NOMO-1 treated with DMSO at 0.1 percent for 48 hours (cell line): Measurements from ENCODE around the gene LILRA5.
"Not testable (repeated sequence)": the region's sequence is repeated elsewhere in the genome, so short reads cannot be mapped to it uniquely, and the experiment has no call there.

ENCODE experiments used
- DNase-seq: peaks from one replicate; lab custom pipeline; 2025; ENCODE audit not compliant: unreplicated experiment; lab: John Stamatoyannopoulos, UW

The LILRA5 gene

DNA sequence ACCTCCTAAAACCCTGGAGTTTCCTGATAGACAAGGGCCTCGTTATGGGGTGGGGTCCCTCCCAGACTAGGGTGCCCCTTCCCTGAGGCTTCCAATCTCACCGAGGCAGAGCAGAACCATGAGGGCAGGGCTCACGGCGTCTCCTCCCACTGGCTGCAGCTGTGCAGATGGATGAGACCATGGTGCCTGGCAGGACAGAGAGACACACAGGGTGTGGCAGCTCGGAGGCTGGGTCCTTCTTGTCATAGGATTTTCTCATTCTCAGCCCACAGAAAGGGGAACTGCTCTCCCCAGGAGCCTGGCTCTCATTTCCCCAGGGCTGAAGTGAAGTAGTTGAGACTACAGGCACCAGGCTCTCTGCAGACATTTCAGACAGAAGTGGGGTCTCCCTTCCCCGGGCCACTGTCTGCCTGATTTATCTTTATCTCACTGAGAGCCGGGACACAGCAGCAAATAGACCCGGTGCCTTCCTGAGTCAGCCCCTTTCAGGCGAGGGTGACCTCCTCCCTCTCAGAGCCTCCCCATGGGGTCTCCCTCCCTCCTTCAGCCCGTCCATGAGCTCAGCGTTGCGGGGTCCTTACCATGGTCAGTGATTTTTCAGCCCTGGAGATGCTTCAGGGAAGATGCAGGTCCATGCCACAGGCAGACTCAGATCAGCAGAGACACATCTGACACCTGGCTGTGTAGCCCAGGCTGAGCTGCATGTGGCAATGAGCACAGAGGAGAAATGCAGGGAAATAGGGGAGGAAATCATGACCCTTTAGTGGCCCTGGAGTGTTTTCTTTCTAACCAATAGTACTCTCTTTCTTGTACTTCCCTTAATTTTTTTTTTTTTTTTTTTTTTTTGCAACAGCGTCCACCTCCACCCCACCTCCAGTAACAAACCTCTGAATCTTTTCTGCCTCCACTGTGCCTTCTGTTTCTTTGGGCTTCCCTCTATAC lies at the start of gene LILRA5:
TSS of gene LILRA5 (minus strand) at position 731 of the 942 bp plus-strand sequence. CDS start at position 584, 147 bp downstream.
- DNase-seq = peak; percentile 90

DNA sequence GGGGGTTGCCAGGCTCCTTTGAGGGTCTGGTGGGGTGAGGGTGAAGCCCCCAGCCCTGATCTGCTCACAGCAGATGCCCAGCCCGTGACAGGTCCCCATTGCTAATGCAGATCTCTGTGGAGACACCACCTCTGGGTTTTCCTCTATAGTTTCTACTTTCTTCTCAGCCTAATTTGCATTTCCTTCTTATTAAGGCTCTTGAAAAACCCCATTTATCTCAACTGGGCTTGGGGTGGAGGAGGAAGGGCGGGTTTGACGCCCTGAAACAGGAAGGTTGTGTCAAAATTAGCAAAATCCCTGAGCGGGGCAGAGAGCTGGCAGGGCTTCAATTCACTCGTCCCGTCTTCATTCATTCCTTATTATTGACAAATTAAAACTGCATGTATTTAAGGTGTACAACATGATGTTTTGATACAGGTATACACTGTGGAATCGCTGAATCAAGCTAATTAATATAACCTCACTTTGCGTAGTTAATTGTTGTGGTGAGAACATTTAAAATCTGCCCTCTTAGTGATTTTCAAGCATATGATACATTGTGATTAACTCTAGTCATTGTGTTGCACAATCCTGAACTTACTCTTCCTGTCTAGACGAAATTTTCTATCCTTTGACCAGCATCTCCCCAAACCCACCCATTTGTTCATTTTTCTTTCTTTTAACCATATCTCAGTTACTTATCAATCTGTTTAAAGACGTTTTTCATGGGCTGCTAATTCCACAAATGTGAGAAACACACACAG lies 48.9 kb upstream of the LILRA5 start:
- peak; percentile 68 for DNase-seq

- not testable (repeated sequence) for DNase-seq
Observed at GRCh38 chr19:54359149-54359820, 46.3 kb upstream of the LILRA5 start.

DNA sequence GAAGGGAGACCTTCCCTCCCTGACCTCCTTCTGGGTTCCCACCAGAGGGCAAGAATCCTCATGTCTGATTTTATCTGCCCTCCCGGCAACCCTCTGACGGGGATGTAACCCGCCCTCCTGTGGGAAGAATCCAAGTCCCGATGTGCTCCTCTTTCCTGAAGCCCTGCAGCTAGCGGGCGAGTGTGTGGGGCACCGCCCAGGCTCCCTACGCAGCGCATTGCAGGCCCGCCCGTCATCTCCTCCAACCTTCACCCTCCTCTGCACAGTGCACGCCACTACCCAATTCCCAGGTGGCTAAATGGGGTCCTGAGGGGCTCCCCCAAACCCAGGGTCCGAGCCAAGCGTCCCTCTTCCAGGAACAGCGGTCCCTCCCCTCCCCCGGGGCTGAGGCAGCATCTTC lies 44.4 kb upstream of the LILRA5 start:
- no peak for DNase-seq

DNA sequence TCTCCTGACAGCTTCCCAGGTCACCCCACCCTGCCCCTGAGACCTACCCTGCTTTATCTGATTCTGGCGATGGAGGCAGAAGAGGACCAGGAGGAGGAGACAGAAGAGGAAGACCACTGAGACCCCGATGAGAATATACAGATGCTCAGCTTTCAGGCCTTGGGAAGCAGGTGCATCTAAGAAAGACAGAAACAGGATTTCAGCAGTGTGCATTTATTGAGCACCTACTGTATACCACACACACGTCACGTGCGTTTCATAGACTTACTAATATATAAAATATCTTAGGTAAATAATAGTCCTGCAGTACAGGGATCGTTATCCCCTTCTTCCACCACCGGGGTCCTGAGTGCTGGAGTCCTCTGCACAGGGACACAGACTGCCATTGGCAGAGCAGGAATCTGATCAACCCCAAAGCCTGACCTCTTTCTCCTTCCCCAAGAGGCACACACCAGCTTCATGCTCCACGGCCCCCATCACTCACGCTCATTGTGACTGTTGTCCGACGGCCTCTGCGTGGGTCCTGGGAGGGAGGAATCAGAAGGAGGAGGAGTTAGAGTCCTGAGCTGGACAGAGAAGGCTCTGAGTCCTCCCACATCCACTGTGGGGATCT lies 43.6 kb upstream of the LILRA5 start:
- DNase-seq = no peak

DNA sequence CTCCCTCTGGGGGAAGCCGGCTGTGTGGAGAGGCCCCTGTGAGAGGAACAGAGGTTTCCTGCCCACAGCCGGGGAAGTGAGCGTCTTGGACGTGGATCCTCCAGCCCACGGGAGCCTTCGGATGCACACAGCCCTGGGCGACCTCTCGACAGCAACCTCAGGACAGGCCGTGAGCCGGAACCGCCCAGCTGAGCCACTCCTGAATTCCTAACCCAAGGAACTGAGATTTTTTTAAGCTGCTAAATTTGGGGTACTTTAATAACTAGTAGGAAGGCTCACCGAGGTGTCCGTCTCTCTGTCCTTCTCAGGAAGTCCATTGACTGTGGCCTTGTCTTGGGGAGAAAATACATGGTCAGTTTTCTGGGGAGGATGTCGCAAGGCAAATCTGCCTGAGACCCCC lies 42.7 kb upstream of the LILRA5 start:
- DNase-seq = no peak

DNA sequence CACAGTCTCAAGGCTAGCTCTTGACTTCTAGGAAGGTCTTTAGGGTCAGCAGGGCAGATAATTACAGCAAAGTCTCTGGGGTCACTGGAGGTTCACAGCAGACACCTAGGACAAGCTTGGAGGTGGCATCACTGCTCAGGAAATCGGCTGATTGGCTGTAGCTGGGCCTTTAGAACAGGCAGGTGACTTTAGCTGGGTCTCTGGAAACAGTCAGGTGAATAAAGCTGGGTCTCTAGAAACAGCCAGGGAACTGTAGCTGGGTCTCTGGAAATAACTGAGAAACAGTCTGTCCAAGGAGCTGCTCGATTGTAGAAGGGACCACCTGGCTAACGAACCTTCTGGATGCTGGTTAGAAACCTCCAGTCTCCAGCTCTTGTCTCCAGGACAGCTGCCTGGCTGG lies 41.8 kb upstream of the LILRA5 start:
- DNase-seq = no peak

DNA sequence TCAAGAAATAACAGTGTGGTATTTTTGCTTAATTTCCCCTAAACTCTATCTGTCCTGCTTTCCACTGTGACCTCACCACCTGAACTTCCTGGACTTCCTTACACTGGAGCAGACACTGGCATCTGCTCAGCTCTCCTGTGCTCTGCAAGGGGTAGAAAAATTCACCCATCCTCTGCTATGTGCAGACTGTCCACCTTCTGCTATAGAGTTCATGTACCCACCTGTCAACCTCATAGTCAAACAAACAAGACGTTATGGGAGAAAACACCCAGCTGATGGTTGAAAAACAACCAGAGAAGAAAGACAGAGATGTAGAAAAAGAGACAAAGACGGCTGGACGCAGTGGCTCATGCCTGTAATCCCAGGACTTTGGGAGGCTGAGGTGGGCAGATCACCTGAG lies 39.6 kb upstream of the LILRA5 start:
- peak; percentile 28 for DNase-seq

DNA sequence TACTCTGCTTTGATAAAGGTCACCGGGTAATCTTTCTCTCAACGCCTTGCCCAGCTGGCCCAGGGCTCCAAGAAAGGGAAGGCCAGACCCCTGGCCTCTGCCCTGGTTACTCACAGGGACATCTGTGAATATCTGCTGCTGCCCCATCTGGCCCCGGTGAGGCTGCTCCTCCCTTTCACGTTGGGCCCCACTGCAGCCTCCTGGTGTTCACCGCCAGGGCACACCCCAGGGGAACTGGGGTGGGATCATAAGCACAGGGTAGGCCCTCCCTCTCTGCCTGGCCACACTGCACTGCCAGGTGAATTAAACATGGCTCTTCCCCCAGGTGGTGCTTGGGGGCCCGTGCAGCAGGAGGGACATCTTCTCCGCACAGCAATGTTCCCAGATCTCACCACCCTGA lies 39.1 kb upstream of the LILRA5 start:
- DNase-seq = no peak

DNA sequence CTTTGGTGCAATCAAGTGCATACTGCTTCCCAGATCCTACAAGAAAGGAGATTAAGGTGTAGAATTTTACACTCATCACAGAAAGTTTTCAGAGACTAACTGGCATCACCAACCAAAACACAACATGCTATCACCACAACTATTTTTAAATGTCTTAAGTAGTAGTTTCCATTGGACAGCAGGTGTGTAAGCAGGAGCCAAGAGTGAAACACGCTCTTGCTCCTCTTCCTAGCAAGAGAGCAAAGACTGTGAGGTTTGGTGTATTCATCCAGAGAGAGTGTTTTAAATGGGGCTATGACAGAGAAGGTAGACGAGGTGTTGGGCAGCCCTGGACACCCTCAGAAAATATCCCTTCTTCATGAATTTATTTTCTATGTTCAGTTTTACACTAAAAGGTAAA lies 38.5 kb upstream of the LILRA5 start:
- DNase-seq = no peak

DNA sequence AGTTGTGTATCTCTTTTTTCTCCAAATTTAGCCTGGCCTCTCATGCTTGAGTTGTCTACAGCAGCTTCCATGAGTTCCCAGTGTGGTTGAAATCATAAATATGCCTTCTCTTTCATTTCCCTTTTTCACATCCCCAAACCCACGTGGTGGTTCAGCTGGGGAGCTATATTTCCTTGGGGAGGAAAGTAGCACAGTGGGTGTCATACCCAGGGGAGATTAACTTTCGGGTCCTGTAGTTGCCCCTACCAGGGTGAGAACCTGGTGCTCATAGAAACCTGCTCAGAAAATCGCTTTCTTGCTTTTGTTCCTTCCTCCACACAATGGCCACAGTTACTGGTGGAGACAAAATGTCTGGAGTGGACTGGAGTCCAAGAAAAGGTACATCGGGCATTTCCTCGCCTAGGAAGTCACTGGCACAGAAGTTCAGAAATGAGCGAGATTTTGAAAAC lies 33.0 kb upstream of the LILRA5 start:
- peak; percentile 86 for DNase-seq

- peak; percentile 92 for DNase-seq
Observed at GRCh38 chr19:54343868-54344267, 30.9 kb upstream of the LILRA5 start.

- DNase-seq = no peak
Observed at GRCh38 chr19:54341295-54341694, 28.3 kb upstream of the LILRA5 start.

- peak; percentile 67 for DNase-seq
Observed at GRCh38 chr19:54339646-54340358, 26.8 kb upstream of the LILRA5 start.

GRCh38 chr19:54338521-54338920 lies 25.6 kb upstream of the LILRA5 start:
- DNase-seq = no peak

GRCh38 chr19:54337858-54338230 lies 24.9 kb upstream of the LILRA5 start:
- no peak for DNase-seq

- DNase-seq = no peak
Observed at GRCh38 chr19:54336893-54337857, 24.2 kb upstream of the LILRA5 start.

- no peak for DNase-seq
Observed at GRCh38 chr19:54335979-54336892, 23.3 kb upstream of the LILRA5 start.
